OCI-LY7 (cell line): Measurements from ENCODE around the gene LACTB.

Experiments
- EZH2phosphoT487 ChIP-seq: fragments of 200-600 bp; sonication (generic); IDR thresholded peaks from 2 replicates; pipeline ENCODE4 v1.6.1; 2018; ENCODE audit warnings: low read depth, borderline replicate concordance, mild to moderate bottlenecking, mixed run types, antibody characterized with exemption, low read length, moderate library complexity, mixed read lengths
- TF ChIP-seq, protein P1 (sequence below): fragments of 200-600 bp; sonication (generic); conservative IDR thresholded peaks from 2 replicates; pipeline ENCODE4 v1.5.1; 2014; ENCODE audit warnings: mild to moderate bottlenecking, antibody characterized with exemption, low read length, moderate library complexity, mixed read lengths

- TF ChIP-seq, protein P1, sequence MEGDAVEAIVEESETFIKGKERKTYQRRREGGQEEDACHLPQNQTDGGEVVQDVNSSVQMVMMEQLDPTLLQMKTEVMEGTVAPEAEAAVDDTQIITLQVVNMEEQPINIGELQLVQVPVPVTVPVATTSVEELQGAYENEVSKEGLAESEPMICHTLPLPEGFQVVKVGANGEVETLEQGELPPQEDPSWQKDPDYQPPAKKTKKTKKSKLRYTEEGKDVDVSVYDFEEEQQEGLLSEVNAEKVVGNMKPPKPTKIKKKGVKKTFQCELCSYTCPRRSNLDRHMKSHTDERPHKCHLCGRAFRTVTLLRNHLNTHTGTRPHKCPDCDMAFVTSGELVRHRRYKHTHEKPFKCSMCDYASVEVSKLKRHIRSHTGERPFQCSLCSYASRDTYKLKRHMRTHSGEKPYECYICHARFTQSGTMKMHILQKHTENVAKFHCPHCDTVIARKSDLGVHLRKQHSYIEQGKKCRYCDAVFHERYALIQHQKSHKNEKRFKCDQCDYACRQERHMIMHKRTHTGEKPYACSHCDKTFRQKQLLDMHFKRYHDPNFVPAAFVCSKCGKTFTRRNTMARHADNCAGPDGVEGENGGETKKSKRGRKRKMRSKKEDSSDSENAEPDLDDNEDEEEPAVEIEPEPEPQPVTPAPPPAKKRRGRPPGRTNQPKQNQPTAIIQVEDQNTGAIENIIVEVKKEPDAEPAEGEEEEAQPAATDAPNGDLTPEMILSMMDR: no peak
- TF ChIP-seq EZH2phosphoT487: no peak
These were observed 59.1 kb downstream of the LACTB start for GRCh38 chr15:63180746-63181145.
